Measurements from ENCODE around the gene ZNF561.

ZNF561 gene

GRCh38 chr19:9580728-9581127, 40.3 kb downstream of the ZNF561 start:
- DNase-seq (ENCODE audit: low read depth, low spot score) = no peak

GRCh38 chr19:9570255-9570654, 50.8 kb downstream of the ZNF561 start:
- no peak for DNase-seq (ENCODE audit: low read depth, low spot score)

- no peak for DNase-seq (ENCODE audit: low read depth, low spot score)
These were observed 54.3 kb downstream of the ZNF561 start for GRCh38 chr19:9566729-9567128.

- no peak for DNase-seq (ENCODE audit: low read depth, low spot score)
These were observed 54.9 kb downstream of the ZNF561 start for GRCh38 chr19:9565900-9566705.

All from ELF-1 (cell line).